MM.1S (cell line): ENCODE data around the gene SEC11C.

ENCODE experiments used
- DNase-seq: peaks from one replicate; pipeline ENCODE4 v3.0.0-alpha.2; 2015
- H2AFZ ChIP-seq: fragments of 300-600 bp; sonication (generic); 2 replicates; pipeline ENCODE4 v1.6.0; 2016; ENCODE audit warnings: antibody characterized with exemption, low read length
- H3F3A ChIP-seq: fragments of 300-600 bp; sonication (generic); 2 replicates; pipeline ENCODE4 v1.6.1; 2016; ENCODE audit warnings: mild to moderate bottlenecking, antibody characterized with exemption, low read length, moderate library complexity, mixed read lengths; ENCODE audit not compliant: insufficient read depth
- H3K27ac ChIP-seq: fragments of 300-600 bp; sonication (generic); 2 replicates; pipeline ENCODE4 v1.5.1; 2016; ENCODE audit warnings: mild to moderate bottlenecking, low read length
- H3K27me3 ChIP-seq: fragments of 300-600 bp; sonication (generic); replicated peaks from 2 replicates; pipeline ENCODE4 v1.6.0; 2016; ENCODE audit warnings: low read length; ENCODE audit not compliant: insufficient read depth
- H3K36me3 ChIP-seq: fragments of 300-600 bp; sonication (generic); replicated peaks from 2 replicates; pipeline ENCODE4 v1.6.1; 2016; ENCODE audit warnings: mild to moderate bottlenecking, low read length, mixed read lengths; ENCODE audit not compliant: insufficient read depth
- H3K4me1 ChIP-seq: fragments of 300-600 bp; sonication (generic); 2 replicates; pipeline ENCODE4 v1.6.1; 2016; ENCODE audit warnings: low read length, mixed read lengths
- H3K4me2 ChIP-seq: fragments of 300-600 bp; sonication (generic); 2 replicates; pipeline ENCODE4 v1.6.0; 2016; ENCODE audit warnings: low read depth, low read length
- H3K4me3 ChIP-seq: fragments of 300-600 bp; sonication (generic); 2 replicates; pipeline ENCODE4 v1.5.1; 2016; ENCODE audit warnings: low read length, mixed read lengths
- H3K79me2 ChIP-seq: fragments of 300-600 bp; sonication (generic); 2 replicates; pipeline ENCODE4 v1.6.1; 2016; ENCODE audit warnings: mixed run types, low read length, mixed read lengths
- H3K9ac ChIP-seq: fragments of 300-600 bp; sonication (generic); 2 replicates; pipeline ENCODE4 v1.6.1; 2016; ENCODE audit warnings: low read length, mixed read lengths
- H3K9me2 ChIP-seq: fragments of 300-600 bp; sonication (generic); replicated peaks from 2 replicates; pipeline ENCODE4 v1.6.1; 2016; ENCODE audit warnings: mild to moderate bottlenecking, low read length, mixed read lengths; ENCODE audit not compliant: insufficient read depth
- H3K9me3 ChIP-seq: fragments of 300-600 bp; sonication (generic); replicated peaks from 2 replicates; pipeline ENCODE4 v1.6.1; 2016; ENCODE audit warnings: mild to moderate bottlenecking, low read length, mixed read lengths; ENCODE audit not compliant: insufficient read depth
- H4K20me1 ChIP-seq: fragments of 300-600 bp; sonication (generic); 2 replicates; pipeline ENCODE4 v1.6.1; 2016; ENCODE audit warnings: mild to moderate bottlenecking, low read length, moderate library complexity, mixed read lengths; ENCODE audit not compliant: insufficient read depth
- CTCF ChIP-seq: fragments of 300-600 bp; sonication (generic); IDR thresholded peaks from 2 replicates; pipeline ENCODE4 v1.5.1; 2016; ENCODE audit warnings: antibody characterized with exemption, low read length, mixed read lengths
- EZH2 ChIP-seq: fragments of 300-600 bp; sonication (generic); optimal IDR thresholded peaks from 2 replicates; pipeline ENCODE3; 2017; ENCODE audit warnings: low read depth, mild to moderate bottlenecking, antibody characterized with exemption, low read length, mixed read lengths
- EZH2phosphoT487 ChIP-seq: fragments of 300-600 bp; sonication (generic); IDR thresholded peaks from 2 replicates; pipeline ENCODE4 v1.6.1; 2018; ENCODE audit warnings: antibody characterized with exemption, low read length

The SEC11C gene

GRCh38 chr18:59109375-59109774 is 30.3 kb upstream of the SEC11C start:
- no peaks in the 10 kb centered on the region for H4K20me1 ChIP-seq
- H3K9ac ChIP-seq: no peak overlapping the region
- DNase-seq: no peak
- no peaks in the 10 kb centered on the region for H3K79me2 ChIP-seq
- no peak overlapping the region for H3K27ac ChIP-seq
- no peaks in the 10 kb centered on the region for H3K27me3 ChIP-seq
- no peaks in the 10 kb centered on the region for H3F3A ChIP-seq
- no peak overlapping the region for H3K4me3 ChIP-seq
- H2AFZ ChIP-seq: no peak overlapping the region
- H3K9me3 ChIP-seq: no peaks in the 10 kb centered on the region
- H3K36me3 ChIP-seq: no peaks in the 10 kb centered on the region
- no peak overlapping the region for H3K4me2 ChIP-seq
- H3K4me1 ChIP-seq: no peaks in the 10 kb centered on the region
- no peaks in the 10 kb centered on the region for H3K9me2 ChIP-seq
- TF ChIP-seq CTCF: no peak
- no peak for TF ChIP-seq EZH2
- TF ChIP-seq EZH2phosphoT487: no peak

- no peak overlapping the region for H2AFZ ChIP-seq
- H3K4me1 ChIP-seq: no peaks in the 10 kb centered on the region
- H3K36me3 ChIP-seq: no peaks in the 10 kb centered on the region
- H4K20me1 ChIP-seq: no peaks in the 10 kb centered on the region
- no peaks in the 10 kb centered on the region for H3K9me3 ChIP-seq
- no peaks in the 10 kb centered on the region for H3K9me2 ChIP-seq
- TF ChIP-seq CTCF: no peak
- no peak for TF ChIP-seq EZH2phosphoT487
- TF ChIP-seq EZH2: no peak
- no peaks in the 10 kb centered on the region for H3F3A ChIP-seq
- no peak overlapping the region for H3K9ac ChIP-seq
- H3K4me2 ChIP-seq: no peak overlapping the region
- H3K27ac ChIP-seq: no peak overlapping the region
- H3K27me3 ChIP-seq: no peaks in the 10 kb centered on the region
- DNase-seq: no peak
- H3K4me3 ChIP-seq: no peak overlapping the region
- H3K79me2 ChIP-seq: no peaks in the 10 kb centered on the region
Measured at GRCh38 chr18:59114160-59114559, 25.5 kb upstream of the SEC11C start.

DNA sequence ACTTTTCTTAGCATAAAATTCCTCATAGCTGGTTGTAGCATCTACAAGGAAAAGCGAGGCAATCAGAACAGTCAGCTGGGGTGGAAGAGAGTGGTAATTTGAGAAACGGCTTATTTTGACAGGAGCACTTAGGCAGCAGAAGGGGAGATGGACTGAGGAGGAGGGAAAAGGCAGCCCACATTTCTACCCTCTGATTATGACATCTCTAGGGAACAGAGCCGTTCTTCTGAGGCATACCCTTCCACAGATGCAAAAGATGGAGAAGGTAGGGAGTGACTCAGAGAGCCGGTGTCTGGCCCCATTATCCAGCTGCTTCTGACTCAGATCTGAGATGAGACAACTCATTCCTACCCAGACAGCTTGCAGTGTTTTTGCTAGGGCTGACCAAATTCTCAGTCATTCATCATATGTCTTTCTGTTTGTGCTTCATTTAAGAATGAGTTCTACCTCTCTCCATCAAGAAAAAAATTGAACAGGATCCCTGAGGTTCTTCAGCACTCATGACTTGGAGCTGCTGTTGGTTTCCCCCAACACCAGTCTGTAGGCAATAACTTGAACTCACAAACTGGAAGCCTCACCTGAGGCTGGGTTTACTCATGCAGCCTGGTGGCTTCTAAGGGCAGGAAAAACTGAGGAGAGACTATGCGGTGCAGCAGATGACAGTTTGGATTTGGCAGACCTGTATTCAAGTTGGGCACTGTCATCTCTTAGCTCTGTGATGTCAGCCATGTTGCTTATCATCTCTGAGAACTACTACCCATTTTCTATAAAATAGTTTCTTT is 15.9 kb upstream of the SEC11C start:
- H3K9me2 ChIP-seq: no peaks in the 10 kb centered on the region
- TF ChIP-seq EZH2 (no peak), CTCF (no peak), EZH2phosphoT487 (no peak)
- H3K4me1 ChIP-seq: no peaks in the 10 kb centered on the region
- H3F3A ChIP-seq: no peaks in the 10 kb centered on the region
- no peak overlapping the region for H3K4me3 ChIP-seq
- H4K20me1 ChIP-seq: no peaks in the 10 kb centered on the region
- H3K9me3 ChIP-seq: no peaks in the 10 kb centered on the region
- H3K79me2 ChIP-seq: no peaks in the 10 kb centered on the region
- no peak overlapping the region for H3K27ac ChIP-seq
- no peak overlapping the region for H2AFZ ChIP-seq
- no peak for DNase-seq
- H3K27me3 ChIP-seq: no peaks in the 10 kb centered on the region
- H3K36me3 ChIP-seq: no peaks in the 10 kb centered on the region
- H3K9ac ChIP-seq: no peak overlapping the region
- H3K4me2 ChIP-seq: no peak overlapping the region
